Dendritic cell treated with granulocyte-macrophage colony-stimulating factor and Interleukin-4, amounts not matched to agents 40 ng/mL and 50 ng/mL, for 4 days (primary cell): Measurements from ENCODE around the gene ATP6V1G2.
A peak's percentile ranks its signal among the peaks of the same experiment; 100 is the strongest.
"Not testable (repeated sequence)": the region's sequence is repeated elsewhere in the genome, so short reads cannot be mapped to it uniquely, and the experiment has no call there.

Experiments
- H3K27ac Mint-ChIP-seq: one replicate; pipeline ENCODE4 v1.8.0; 2022; ENCODE audit warnings: mild to moderate bottlenecking, mixed read lengths
- H3K27me3 Mint-ChIP-seq: one replicate; pipeline ENCODE4 v1.8.0; 2022; ENCODE audit warnings: mild to moderate bottlenecking, mixed read lengths
- H3K36me3 Mint-ChIP-seq: one replicate; pipeline ENCODE4 v1.8.0; 2022; ENCODE audit warnings: low read depth, mixed read lengths
- H3K4me1 Mint-ChIP-seq: one replicate; pipeline ENCODE4 v1.8.0; 2022; ENCODE audit warnings: low read depth, mixed read lengths
- H3K4me3 Mint-ChIP-seq: one replicate; pipeline ENCODE4 v1.8.0; 2022; ENCODE audit warnings: mild to moderate bottlenecking, moderate library complexity, mixed read lengths
- H3K9me3 Mint-ChIP-seq: one replicate; pipeline ENCODE4 v1.8.0; 2022; ENCODE audit warnings: mixed read lengths
- intact Hi-C: fragments of 100-400 bp; cut with micrococcal nuclease; formaldehyde crosslinking; loops from one replicate; pipeline ENCODE4 v1.15.0; 2022

ATP6V1G2 gene

GRCh38 chr6:31546339-31546957, at the start of gene ATP6V1G2:
TSS of gene ATP6V1G2 (minus strand) at chr6:31546608. CDS start at chr6:31546559, 49 bp downstream.
- Mint-ChIP-seq H3K9me3 (no peaks in the 10 kb centered on the region), H3K4me1 (peaks cover 34% of the 10 kb centered on the region), H3K36me3 (peaks cover 29% of the 10 kb centered on the region), H3K27me3 (no peaks in the 10 kb centered on the region), H3K4me3 (peak within 1 kb of the TSS; percentile 77), H3K27ac (peak within 1 kb of the TSS; percentile 80)
- intact Hi-C loops: loop anchor here (2.0 to 5.0 kb wide), 2 partner anchors 52 to 286 kb away; no protein-coding TSS in a partner anchor

- intact Hi-C loops: no loop called here
- no peak overlapping the region for H3K4me3 Mint-ChIP-seq
- no peaks in the 10 kb centered on the region for H3K9me3 Mint-ChIP-seq
- no peaks in the 10 kb centered on the region for H3K27me3 Mint-ChIP-seq
- peak overlapping the region; percentile 41 for H3K27ac Mint-ChIP-seq
- H3K4me1 Mint-ChIP-seq: peaks cover 58% of the 10 kb centered on the region
- peaks cover 35% of the 10 kb centered on the region for H3K36me3 Mint-ChIP-seq
Observed at GRCh38 chr6:31592396-31592771, 46.0 kb upstream of the ATP6V1G2 start.

- H3K4me3 Mint-ChIP-seq, H3K27me3 Mint-ChIP-seq, H3K27ac Mint-ChIP-seq, intact Hi-C loops, H3K9me3 Mint-ChIP-seq: not testable (repeated sequence)
- H3K36me3 Mint-ChIP-seq: peaks cover 43% of the 10 kb centered on the region
- peaks cover 61% of the 10 kb centered on the region for H3K4me1 Mint-ChIP-seq
Observed at GRCh38 chr6:31590691-31591090, 44.3 kb upstream of the ATP6V1G2 start.

- Mint-ChIP-seq H3K9me3 (no peaks in the 10 kb centered on the region), H3K27ac (peak overlapping the region; percentile 62), H3K4me1 (peaks cover 67% of the 10 kb centered on the region), H3K36me3 (peaks cover 43% of the 10 kb centered on the region), H3K27me3 (no peaks in the 10 kb centered on the region), H3K4me3 (peak overlapping the region; percentile 79)
- intact Hi-C loops: no loop called here
Observed at GRCh38 chr6:31588871-31589650, 42.7 kb upstream of the ATP6V1G2 start.

GRCh38 chr6:31587791-31588777, 41.7 kb upstream of the ATP6V1G2 start:
- Mint-ChIP-seq H3K27me3 (no peaks in the 10 kb centered on the region), H3K4me3 (peak overlapping the region; percentile 80), H3K27ac (peak overlapping the region; percentile 68), H3K9me3 (no peaks in the 10 kb centered on the region), H3K36me3 (peaks cover 43% of the 10 kb centered on the region), H3K4me1 (peaks cover 68% of the 10 kb centered on the region)
- intact Hi-C loops: no loop called here

- Mint-ChIP-seq H3K9me3 (no peaks in the 10 kb centered on the region), H3K4me1 (peaks cover 70% of the 10 kb centered on the region)
- intact Hi-C loops: no loop called here
Observed at GRCh38 chr6:31586599-31587281, 40.3 kb upstream of the ATP6V1G2 start.

GRCh38 chr6:31586008-31586407, 39.6 kb upstream of the ATP6V1G2 start, which contains the start of gene LST1:
TSS of gene LST1 (plus strand) at chr6:31586277. CDS start at chr6:31587300, 1,023 bp downstream.
- Mint-ChIP-seq H3K27ac (peak within 1 kb of the TSS; percentile 68), H3K4me1 (peaks cover 72% of the 10 kb centered on the region), H3K27me3 (no peaks in the 10 kb centered on the region), H3K4me3 (peak within 1 kb of the TSS; percentile 80), H3K9me3 (no peaks in the 10 kb centered on the region), H3K36me3 (peaks cover 55% of the 10 kb centered on the region)
- intact Hi-C loops: no loop called here

More at GRCh38 chr6:31586599-31587281, 40.3 kb upstream of the ATP6V1G2 start:
- Mint-ChIP-seq H3K4me3 (peak overlapping the region; percentile 80), H3K27ac (peak overlapping the region; percentile 68), H3K36me3 (peaks cover 48% of the 10 kb centered on the region), H3K27me3 (no peaks in the 10 kb centered on the region)

- Mint-ChIP-seq H3K27me3 (no peaks in the 10 kb centered on the region), H3K27ac (peak overlapping the region; percentile 68), H3K36me3 (peaks cover 53% of the 10 kb centered on the region), H3K9me3 (no peaks in the 10 kb centered on the region), H3K4me3 (peak overlapping the region; percentile 80), H3K4me1 (peaks cover 71% of the 10 kb centered on the region)
- intact Hi-C loops: no loop called here
Observed at GRCh38 chr6:31585491-31585890, 39.1 kb upstream of the ATP6V1G2 start.

GRCh38 chr6:31582230-31582643, 35.8 kb upstream of the ATP6V1G2 start, which contains the start of gene LTB:
TSS of gene LTB (minus strand) at chr6:31582424. CDS start at chr6:31582417, 7 bp downstream.
- Mint-ChIP-seq H3K4me3 (peak within 1 kb of the TSS; percentile 90), H3K27me3 (no peaks in the 10 kb centered on the region), H3K36me3 (peaks cover 27% of the 10 kb centered on the region), H3K4me1 (peaks cover 64% of the 10 kb centered on the region), H3K9me3 (no peaks in the 10 kb centered on the region), H3K27ac (peak within 1 kb of the TSS; percentile 93)
- intact Hi-C loops: no loop called here

- Mint-ChIP-seq H3K9me3 (no peaks in the 10 kb centered on the region), H3K27me3 (no peaks in the 10 kb centered on the region)
Observed at GRCh38 chr6:31581434-31582229, 35.2 kb upstream of the ATP6V1G2 start.

GRCh38 chr6:31580807-31581433, 34.5 kb upstream of the ATP6V1G2 start:
- Mint-ChIP-seq H3K4me1 (peaks cover 64% of the 10 kb centered on the region), H3K27ac (peak overlapping the region; percentile 93), H3K36me3 (peaks cover 33% of the 10 kb centered on the region), H3K27me3 (no peaks in the 10 kb centered on the region), H3K9me3 (no peaks in the 10 kb centered on the region), H3K4me3 (peak overlapping the region; percentile 90)
- intact Hi-C loops: loop anchor here (1.0 kb wide), 1 partner anchor 17 kb away; no protein-coding TSS in a partner anchor

More at GRCh38 chr6:31581434-31582229, 35.2 kb upstream of the ATP6V1G2 start:
- peaks cover 64% of the 10 kb centered on the region for H3K4me1 Mint-ChIP-seq
- intact Hi-C loops: loop anchor here (1.0 kb wide), 1 partner anchor 17 kb away; no protein-coding TSS in a partner anchor
- peak overlapping the region; percentile 93 for H3K27ac Mint-ChIP-seq
- H3K36me3 Mint-ChIP-seq: peaks cover 27% of the 10 kb centered on the region
- H3K4me3 Mint-ChIP-seq: peak overlapping the region; percentile 90

GRCh38 chr6:31580438-31580740, 34.0 kb upstream of the ATP6V1G2 start:
- H3K4me3 Mint-ChIP-seq: peak overlapping the region; percentile 90
- intact Hi-C loops: no loop called here
- H3K36me3 Mint-ChIP-seq: peaks cover 38% of the 10 kb centered on the region
- no peaks in the 10 kb centered on the region for H3K9me3 Mint-ChIP-seq
- H3K27ac Mint-ChIP-seq: peak overlapping the region; percentile 93
- no peaks in the 10 kb centered on the region for H3K27me3 Mint-ChIP-seq
- peaks cover 64% of the 10 kb centered on the region for H3K4me1 Mint-ChIP-seq
